Measurements from ENCODE around the gene NPHP1.

The NPHP1 gene

GRCh38 chr2:110107092-110108079 lies 97.4 kb downstream of the NPHP1 start:
- TF ChIP-seq GLIS3 (CRISPR knock-in tag; IDR thresholded peaks at IDR 0.05) (no peak), CSDC2 (CRISPR knock-in tag; IDR thresholded peaks at IDR 0.05) (no peak), ZNF8 (CRISPR knock-in tag; IDR thresholded peaks at IDR 0.05) (no peak), TSHZ2 (CRISPR knock-in tag; IDR thresholded peaks at IDR 0.05) (no peak), ZFP30 (CRISPR knock-in tag; IDR thresholded peaks at IDR 0.05) (no peak), BACH2 (CRISPR knock-in tag; IDR thresholded peaks at IDR 0.05; ENCODE audit: borderline replicate concordance) (no peak), ISL1 (CRISPR knock-in tag; IDR thresholded peaks at IDR 0.05) (no peak), TCF4 (CRISPR knock-in tag; IDR thresholded peaks at IDR 0.05; ENCODE audit: borderline replicate concordance) (no peak), ZNF70 (CRISPR knock-in tag; IDR thresholded peaks at IDR 0.05) (no peak), ZNF565 (CRISPR knock-in tag; conservative IDR thresholded peaks at IDR 0.05; ENCODE audit: low read depth) (no peak), ZFP3 (CRISPR knock-in tag; IDR thresholded peaks at IDR 0.05) (no peak), CSRNP3 (CRISPR knock-in tag; IDR thresholded peaks at IDR 0.05) (no peak), ARNTL (CRISPR knock-in tag; IDR thresholded peaks at IDR 0.05; ENCODE audit: borderline replicate concordance, low read depth) (no peak), ZC3H10 (CRISPR knock-in tag; IDR thresholded peaks at IDR 0.05) (no peak), PPARA (CRISPR knock-in tag; IDR thresholded peaks at IDR 0.05; ENCODE audit: borderline replicate concordance) (no peak)
- TF ChIP-seq, protein P1, sequence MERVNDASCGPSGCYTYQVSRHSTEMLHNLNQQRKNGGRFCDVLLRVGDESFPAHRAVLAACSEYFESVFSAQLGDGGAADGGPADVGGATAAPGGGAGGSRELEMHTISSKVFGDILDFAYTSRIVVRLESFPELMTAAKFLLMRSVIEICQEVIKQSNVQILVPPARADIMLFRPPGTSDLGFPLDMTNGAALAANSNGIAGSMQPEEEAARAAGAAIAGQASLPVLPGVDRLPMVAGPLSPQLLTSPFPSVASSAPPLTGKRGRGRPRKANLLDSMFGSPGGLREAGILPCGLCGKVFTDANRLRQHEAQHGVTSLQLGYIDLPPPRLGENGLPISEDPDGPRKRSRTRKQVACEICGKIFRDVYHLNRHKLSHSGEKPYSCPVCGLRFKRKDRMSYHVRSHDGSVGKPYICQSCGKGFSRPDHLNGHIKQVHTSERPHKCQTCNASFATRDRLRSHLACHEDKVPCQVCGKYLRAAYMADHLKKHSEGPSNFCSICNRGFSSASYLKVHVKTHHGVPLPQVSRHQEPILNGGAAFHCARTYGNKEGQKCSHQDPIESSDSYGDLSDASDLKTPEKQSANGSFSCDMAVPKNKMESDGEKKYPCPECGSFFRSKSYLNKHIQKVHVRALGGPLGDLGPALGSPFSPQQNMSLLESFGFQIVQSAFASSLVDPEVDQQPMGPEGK (CRISPR knock-in tag; IDR thresholded peaks at IDR 0.05; ENCODE audit: borderline replicate concordance) = no peak
- TF ChIP-seq, protein P2, sequence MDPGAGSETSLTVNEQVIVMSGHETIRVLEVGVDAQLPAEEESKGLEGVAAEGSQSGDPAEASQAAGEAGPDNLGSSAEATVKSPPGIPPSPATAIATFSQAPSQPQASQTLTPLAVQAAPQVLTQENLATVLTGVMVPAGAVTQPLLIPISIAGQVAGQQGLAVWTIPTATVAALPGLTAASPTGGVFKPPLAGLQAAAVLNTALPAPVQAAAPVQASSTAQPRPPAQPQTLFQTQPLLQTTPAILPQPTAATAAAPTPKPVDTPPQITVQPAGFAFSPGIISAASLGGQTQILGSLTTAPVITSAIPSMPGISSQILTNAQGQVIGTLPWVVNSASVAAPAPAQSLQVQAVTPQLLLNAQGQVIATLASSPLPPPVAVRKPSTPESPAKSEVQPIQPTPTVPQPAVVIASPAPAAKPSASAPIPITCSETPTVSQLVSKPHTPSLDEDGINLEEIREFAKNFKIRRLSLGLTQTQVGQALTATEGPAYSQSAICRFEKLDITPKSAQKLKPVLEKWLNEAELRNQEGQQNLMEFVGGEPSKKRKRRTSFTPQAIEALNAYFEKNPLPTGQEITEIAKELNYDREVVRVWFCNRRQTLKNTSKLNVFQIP (CRISPR knock-in tag; IDR thresholded peaks at IDR 0.05; ENCODE audit: borderline replicate concordance, low read depth) = no peak
- TF ChIP-seq, protein P3, sequence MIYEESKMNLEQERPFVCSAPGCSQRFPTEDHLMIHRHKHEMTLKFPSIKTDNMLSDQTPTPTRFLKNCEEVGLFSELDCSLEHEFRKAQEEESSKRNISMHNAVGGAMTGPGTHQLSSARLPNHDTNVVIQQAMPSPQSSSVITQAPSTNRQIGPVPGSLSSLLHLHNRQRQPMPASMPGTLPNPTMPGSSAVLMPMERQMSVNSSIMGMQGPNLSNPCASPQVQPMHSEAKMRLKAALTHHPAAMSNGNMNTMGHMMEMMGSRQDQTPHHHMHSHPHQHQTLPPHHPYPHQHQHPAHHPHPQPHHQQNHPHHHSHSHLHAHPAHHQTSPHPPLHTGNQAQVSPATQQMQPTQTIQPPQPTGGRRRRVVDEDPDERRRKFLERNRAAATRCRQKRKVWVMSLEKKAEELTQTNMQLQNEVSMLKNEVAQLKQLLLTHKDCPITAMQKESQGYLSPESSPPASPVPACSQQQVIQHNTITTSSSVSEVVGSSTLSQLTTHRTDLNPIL (CRISPR knock-in tag; IDR thresholded peaks at IDR 0.05; ENCODE audit: low read depth) = no peak
- no peak for ATAC-seq

DNA sequence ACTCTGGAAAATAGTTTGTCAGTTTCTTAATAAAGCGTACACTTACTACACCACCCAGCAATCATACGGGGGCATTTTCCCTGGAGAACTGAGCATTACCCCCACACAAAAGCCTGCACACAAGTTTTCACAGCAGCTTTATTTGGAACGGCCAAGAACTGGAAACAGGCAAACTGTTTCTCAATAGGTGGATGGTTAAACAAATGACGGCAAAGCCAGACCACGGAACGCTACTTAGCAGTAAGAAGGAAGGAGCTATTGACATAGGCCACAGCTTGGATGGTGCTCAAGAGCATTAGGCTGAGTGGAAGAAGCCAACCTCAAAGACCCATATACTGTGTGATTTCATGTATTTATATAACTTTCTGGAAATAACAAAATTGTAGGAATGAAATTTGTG lies 98.2 kb downstream of the NPHP1 start:
- TF ChIP-seq, protein P3 (CRISPR knock-in tag; IDR thresholded peaks at IDR 0.05; ENCODE audit: low read depth) = no peak
- TF ChIP-seq ZNF8 (CRISPR knock-in tag; IDR thresholded peaks at IDR 0.05) = no peak
- TF ChIP-seq GLIS3 (CRISPR knock-in tag; IDR thresholded peaks at IDR 0.05) = no peak
- TF ChIP-seq ESRRG (CRISPR knock-in tag; IDR thresholded peaks at IDR 0.05) = no peak
- TF ChIP-seq SNAI2 (CRISPR knock-in tag; IDR thresholded peaks at IDR 0.05) = no peak
- ATAC-seq = no peak; the same call in 2 of the 3 replicates
